ENCODE data around the gene ENO1.
"Not testable (repeated sequence)": the region's sequence is repeated elsewhere in the genome, so short reads cannot be mapped to it uniquely, and the experiment has no call there.

The ENO1 gene

DNA sequence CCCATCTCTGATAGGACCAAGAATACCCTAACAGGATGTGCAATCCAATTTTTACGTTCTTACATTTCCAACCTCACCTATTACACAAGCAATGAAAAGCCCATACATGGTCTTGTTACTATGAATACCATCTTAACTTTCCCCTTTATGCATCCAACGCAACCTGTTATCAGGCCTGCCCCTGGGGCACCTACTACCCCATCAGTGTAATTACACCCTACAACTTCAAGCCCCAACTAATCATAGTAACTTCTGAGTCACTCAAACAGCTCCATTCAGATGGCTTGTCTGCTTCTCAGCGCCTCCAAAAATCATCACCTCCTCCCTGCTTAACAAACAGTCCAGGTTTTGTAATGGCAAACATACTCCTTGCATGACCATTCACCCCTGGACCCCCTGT, 18.3 kb upstream of the ENO1 start:
- DNase-seq (ENCODE audit: low read depth) = not testable (repeated sequence)

GRCh38 chr1:8892026-8892425, 13.5 kb upstream of the ENO1 start:
- DNase-seq (ENCODE audit: low read depth) = no peak

- no peak for DNase-seq (ENCODE audit: low read depth)
Measured at GRCh38 chr1:8891401-8891800, 12.9 kb upstream of the ENO1 start.

GRCh38 chr1:8889925-8890785, 11.7 kb upstream of the ENO1 start:
- peak; percentile 81 for DNase-seq (ENCODE audit: low read depth)

- DNase-seq (ENCODE audit: low read depth) = no peak
Measured at GRCh38 chr1:8889103-8889846, 10.8 kb upstream of the ENO1 start.

GRCh38 chr1:8886589-8886988, 8.1 kb upstream of the ENO1 start:
- no peak for DNase-seq (ENCODE audit: low read depth)

- not testable (repeated sequence) for DNase-seq (ENCODE audit: low read depth)
Measured at GRCh38 chr1:8886031-8886524, 7.6 kb upstream of the ENO1 start.

DNA sequence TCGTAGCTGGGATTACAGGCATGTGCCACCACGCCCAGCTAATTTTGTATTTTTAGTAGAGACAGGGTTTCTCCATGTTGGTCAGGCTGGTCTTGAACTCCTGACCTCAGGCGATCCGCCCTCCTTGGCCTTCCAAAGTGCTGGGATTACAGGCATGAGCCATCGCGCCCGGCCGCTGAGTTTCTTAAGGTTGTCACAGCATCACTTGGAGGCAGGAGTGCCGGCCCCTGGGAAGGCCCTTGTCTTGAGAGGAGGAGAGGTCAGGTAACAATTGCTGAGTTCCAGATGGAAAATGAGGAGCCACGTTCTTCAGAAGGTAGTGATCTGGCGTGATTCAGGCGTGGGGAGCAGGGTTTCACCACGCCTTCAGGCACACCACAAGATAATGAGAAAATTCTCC, 5.6 kb upstream of the ENO1 start:
- not testable (repeated sequence) for DNase-seq (ENCODE audit: low read depth)

DNA sequence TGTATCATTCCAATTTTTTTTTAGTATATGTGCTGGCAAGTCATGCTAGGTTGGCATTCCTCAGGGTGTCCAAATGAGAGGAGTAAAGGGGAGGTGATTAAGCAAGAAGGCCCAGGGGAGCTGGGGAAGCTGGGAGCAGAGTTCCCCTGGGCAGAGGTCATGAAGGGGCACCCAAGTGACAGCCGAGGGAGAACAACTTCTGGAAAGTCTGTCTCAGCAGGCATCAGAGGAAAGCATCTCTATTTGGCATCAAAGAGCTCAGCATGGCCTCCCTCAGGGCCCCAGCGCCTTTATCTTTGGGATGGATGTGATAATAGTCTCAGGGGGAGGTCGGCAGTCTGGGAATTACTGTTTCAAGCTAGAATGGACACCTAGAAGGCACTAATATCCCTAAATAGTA, 5.0 kb upstream of the ENO1 start:
- no peak for DNase-seq (ENCODE audit: low read depth)

GRCh38 chr1:8879922-8880676, 1.6 kb upstream of the ENO1 start:
- DNase-seq (ENCODE audit: low read depth) = peak; percentile 84

DNA sequence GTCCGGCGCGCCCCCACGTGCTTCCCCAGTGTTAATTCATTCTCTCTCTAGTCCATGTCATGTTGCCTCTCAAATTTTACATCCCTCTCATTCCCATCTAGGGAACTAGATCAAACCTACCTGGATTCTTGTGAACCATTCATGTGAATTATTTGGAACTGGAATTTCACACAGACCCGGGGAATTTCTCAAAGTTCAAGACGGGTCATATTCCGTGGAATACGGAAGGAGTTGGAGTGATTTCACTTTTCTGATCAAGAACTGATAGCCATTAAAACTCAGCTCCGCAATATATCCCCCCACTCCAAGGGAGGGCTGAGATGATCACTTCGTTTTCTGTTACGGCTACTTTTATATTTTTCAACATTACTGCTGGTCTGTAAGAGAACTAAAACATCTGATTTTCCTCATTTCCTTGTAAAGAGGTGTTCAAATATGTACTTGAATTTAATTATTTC, 1.0 kb upstream of the ENO1 start:
- no peak for DNase-seq (ENCODE audit: low read depth)

DNA sequence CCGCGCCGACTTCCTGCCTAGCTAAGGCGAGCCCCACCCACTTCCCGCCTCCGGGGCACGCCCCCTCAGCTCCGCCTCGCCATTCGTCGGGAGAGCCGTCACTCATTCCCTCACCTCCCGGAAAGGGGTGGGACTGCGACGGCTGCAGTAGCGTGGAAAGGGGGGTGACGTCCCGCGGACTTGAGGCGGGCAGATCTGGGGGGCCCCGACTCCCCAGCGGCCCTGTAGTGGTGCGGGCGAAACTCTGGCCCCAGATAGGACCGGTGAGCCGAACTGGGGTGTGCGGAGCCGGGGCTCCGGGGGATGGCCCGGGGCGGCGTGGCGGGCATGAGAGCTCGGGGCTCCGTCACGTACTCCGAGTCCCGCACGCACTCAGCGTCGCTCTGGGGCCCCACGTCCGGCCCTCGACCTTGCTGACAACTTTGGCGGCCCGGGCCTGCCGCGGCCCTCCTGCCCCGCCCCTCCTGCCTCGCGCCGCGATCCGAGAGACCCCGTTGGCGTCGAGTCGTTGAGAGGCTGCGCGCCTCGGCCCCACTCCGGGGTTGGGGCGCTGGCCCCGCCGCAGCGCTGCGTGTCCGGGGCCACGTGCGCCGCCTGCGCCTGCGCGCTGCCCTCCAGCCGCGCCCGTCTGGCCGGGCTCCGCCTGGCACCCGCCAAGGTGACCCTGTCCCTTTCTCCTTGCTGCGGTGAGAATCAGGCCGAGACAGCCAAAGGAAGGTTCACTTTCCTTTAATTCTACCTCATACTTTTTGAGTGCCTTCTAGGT, 395 bp upstream of the ENO1 start:
- DNase-seq (ENCODE audit: low read depth) = peak; percentile 95

- no peak for DNase-seq (ENCODE audit: low read depth)
Measured at GRCh38 chr1:8876087-8876486, 2.4 kb downstream of the ENO1 start.

GRCh38 chr1:8875216-8875861, 3.1 kb downstream of the ENO1 start:
- DNase-seq (ENCODE audit: low read depth) = no peak

- DNase-seq (ENCODE audit: low read depth) = peak; percentile 61
Measured at GRCh38 chr1:8874230-8875201, 4.0 kb downstream of the ENO1 start.

DNA sequence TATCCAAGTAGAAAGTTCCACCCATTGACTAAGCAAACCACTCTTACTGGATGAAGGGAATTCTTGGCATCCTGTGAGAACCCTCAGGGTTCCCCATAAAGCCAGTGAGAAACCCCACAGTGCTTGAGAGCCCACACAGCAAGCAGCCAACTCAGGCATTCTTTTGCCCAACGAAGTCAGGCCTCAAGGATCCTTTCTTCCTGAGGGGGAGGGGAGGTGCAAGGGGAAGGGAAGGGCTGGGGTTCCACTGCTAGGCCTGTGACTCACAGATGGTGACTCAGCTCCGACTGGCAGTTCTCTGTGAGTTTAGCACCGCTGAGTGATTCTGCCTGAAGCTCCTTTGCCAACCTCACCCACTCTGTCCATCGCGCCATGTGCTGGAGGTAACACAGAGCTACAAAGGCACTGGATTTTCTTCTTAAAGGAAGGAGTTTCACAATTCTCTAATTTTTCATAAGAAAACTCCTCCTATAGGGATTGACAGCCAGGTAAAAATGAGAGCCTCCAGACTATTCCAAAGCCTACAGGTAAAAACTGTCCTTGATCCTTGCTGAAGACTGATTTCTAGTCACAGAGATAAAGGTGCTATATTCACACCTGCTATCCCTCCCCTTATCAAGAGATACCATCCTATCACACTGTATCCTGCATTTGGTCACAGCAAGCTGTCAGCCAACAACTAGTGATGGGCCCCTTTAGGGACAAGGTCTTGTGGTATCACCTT, 4.8 kb downstream of the ENO1 start:
- DNase-seq (ENCODE audit: low read depth) = peak; percentile 99

GRCh38 chr1:8873001-8873400, 5.5 kb downstream of the ENO1 start:
- no peak for DNase-seq (ENCODE audit: low read depth)

DNA sequence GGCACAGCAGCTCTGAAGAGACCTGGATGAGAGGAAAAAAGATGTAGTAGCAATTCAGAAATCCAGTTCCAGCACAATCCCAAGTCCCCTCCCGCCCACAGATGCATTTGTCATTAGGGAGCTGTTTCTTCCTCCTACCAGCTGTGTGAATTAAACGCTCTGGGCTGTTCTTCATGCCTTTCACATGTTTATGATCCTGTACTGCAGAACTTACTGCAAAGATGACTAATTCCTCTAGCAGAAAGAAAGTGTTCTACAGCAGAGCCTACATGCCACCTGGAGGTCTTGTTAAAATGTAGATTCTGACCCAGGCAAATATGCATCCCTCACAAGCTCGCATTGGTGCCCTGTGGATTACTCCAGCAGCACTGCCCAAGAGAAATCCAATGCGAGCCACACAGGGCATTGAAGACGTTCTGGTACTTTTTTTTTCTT, 6.5 kb downstream of the ENO1 start:
- DNase-seq (ENCODE audit: low read depth) = peak; percentile 59

DNA sequence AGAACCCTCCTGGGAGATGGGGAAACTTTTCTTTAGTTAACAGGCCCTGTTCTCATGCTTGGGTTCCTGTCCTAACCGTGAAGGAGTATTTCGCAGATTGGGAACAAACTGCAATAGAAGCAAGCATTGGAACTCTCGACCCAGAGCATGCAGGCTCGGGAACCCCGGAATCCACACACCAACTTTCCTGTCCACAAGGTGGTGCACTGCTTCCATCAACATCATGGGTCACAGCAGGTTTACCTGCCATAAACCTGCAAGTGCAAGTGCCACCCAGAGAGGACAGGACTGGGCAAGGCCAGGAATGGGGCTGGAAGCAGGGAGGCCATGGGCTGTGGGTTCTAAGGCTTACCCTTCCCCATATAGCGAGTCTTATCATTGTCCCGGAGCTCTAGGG, 6.9 kb downstream of the ENO1 start:
- no peak for DNase-seq (ENCODE audit: low read depth)
